Coronary artery (tissue), 2 donors: ENCODE data around the gene RYR1.
"Not testable (repeated sequence)": the region's sequence is repeated elsewhere in the genome, so short reads cannot be mapped to it uniquely, and the experiment has no call there.

Source experiments
- DNase-seq: peaks from one replicate; pipeline ENCODE4 v3.0.0-alpha.2; 2017; ENCODE audit warnings: low spot score
- H3K27ac ChIP-seq, 2 donors: fragments of 200-600 bp; sonication (generic); one replicate each; pipeline ENCODE4 v1.5.1; 2016 to 2019
- H3K4me3 ChIP-seq: fragments of 200-600 bp; sonication (generic); 2 replicates; pipeline ENCODE4 v1.5.1; 2016; ENCODE audit warnings: mild to moderate bottlenecking, moderate library complexity
- CTCF ChIP-seq: fragments of 200-600 bp; sonication (generic); IDR thresholded peaks from one replicate; pipeline ENCODE4 v1.5.1; 2019; ENCODE audit warnings: antibody characterized with exemption

Gene RYR1

GRCh38 chr19:38514812-38515633 lies 81.5 kb downstream of the RYR1 start:
- DNase-seq: no peak
- TF ChIP-seq CTCF: peak; percentile 94
- H3K4me3 ChIP-seq: peak overlapping the region; percentile 21
- H3K27ac ChIP-seq: no peak overlapping the region

GRCh38 chr19:38515896-38516295 lies 82.4 kb downstream of the RYR1 start:
- H3K27ac ChIP-seq: no peak overlapping the region
- TF ChIP-seq CTCF: no peak
- DNase-seq: no peak
- H3K4me3 ChIP-seq: no peak overlapping the region

- no peak for DNase-seq
- H3K27ac ChIP-seq: no peak overlapping the region
- TF ChIP-seq CTCF: no peak
- H3K4me3 ChIP-seq: no peak overlapping the region
Measured at GRCh38 chr19:38516802-38517201, 83.3 kb downstream of the RYR1 start.

- H3K27ac ChIP-seq: no peak overlapping the region
Measured at GRCh38 chr19:38517321-38517720, 83.8 kb downstream of the RYR1 start.

GRCh38 chr19:38517980-38518379 lies 84.5 kb downstream of the RYR1 start:
- not testable (repeated sequence) for DNase-seq, H3K4me3 ChIP-seq, H3K27ac ChIP-seq

More at GRCh38 chr19:38517321-38517720, 83.8 kb downstream of the RYR1 start:
- TF ChIP-seq CTCF: no peak
- H3K4me3 ChIP-seq: no peak overlapping the region
- no peak for DNase-seq

- H3K27ac ChIP-seq: no peak overlapping the region
- no peak for DNase-seq
- no peak overlapping the region for H3K4me3 ChIP-seq
- TF ChIP-seq CTCF: no peak
Measured at GRCh38 chr19:38519168-38519567, 85.7 kb downstream of the RYR1 start.

- H3K27ac ChIP-seq: no peak overlapping the region
- no peak for DNase-seq
- H3K4me3 ChIP-seq: no peak overlapping the region
- TF ChIP-seq CTCF: no peak
Measured at GRCh38 chr19:38519988-38520387, 86.5 kb downstream of the RYR1 start.
